KMS-11 (cell line): Measurements from ENCODE around the gene INHBB.

Experiments
- H2AFZ ChIP-seq: fragments of 200-600 bp; sonication (generic); 2 replicates; pipeline ENCODE4 v1.6.1; 2016; ENCODE audit warnings: antibody characterized with exemption, mixed run types, low read depth
- H3K27ac ChIP-seq: fragments of 200-600 bp; sonication (generic); 2 replicates; pipeline ENCODE4 v1.6.1; 2016; ENCODE audit warnings: mild to moderate bottlenecking, mixed run types
- H3K27me3 ChIP-seq: fragments of 200-600 bp; sonication (generic); 2 replicates; pipeline ENCODE4 v1.6.1; 2017; ENCODE audit warnings: mild to moderate bottlenecking, low read depth, mixed run types, moderate library complexity; ENCODE audit not compliant: insufficient read depth
- H3K36me3 ChIP-seq: fragments of 200-600 bp; sonication (generic); 2 replicates; pipeline ENCODE4 v1.6.1; 2017; ENCODE audit warnings: mild to moderate bottlenecking, mixed run types; ENCODE audit not compliant: insufficient read depth
- H3K4me1 ChIP-seq: fragments of 200-600 bp; sonication (generic); 2 replicates; pipeline ENCODE4 v1.6.1; 2016; ENCODE audit warnings: mild to moderate bottlenecking, low read depth, mixed run types; ENCODE audit not compliant: poor library complexity, severe bottlenecking
- H3K4me2 ChIP-seq: fragments of 200-600 bp; sonication (generic); 2 replicates; pipeline ENCODE4 v1.7.0; 2016; ENCODE audit warnings: mild to moderate bottlenecking, mixed run types
- H3K4me3 ChIP-seq: fragments of 200-600 bp; sonication (generic); IDR thresholded peaks from 2 replicates; pipeline ENCODE4 v1.6.1; 2017; ENCODE audit warnings: low read depth, low read length, mixed read lengths; ENCODE audit not compliant: insufficient read depth
- H3K79me2 ChIP-seq: fragments of 200-600 bp; sonication (generic); 2 replicates; pipeline ENCODE4 v1.6.1; 2016; ENCODE audit warnings: low read depth, mixed run types; ENCODE audit not compliant: insufficient read depth
- H3K9ac ChIP-seq: fragments of 200-600 bp; sonication (generic); 2 replicates; pipeline ENCODE4 v1.6.1; 2016; ENCODE audit warnings: mild to moderate bottlenecking, mixed run types
- H4K20me1 ChIP-seq: fragments of 200-600 bp; sonication (generic); 2 replicates; pipeline ENCODE4 v1.6.1; 2016; ENCODE audit warnings: mild to moderate bottlenecking, mixed run types; ENCODE audit not compliant: insufficient read depth
- TF ChIP-seq, protein P1 (sequence below): fragments of 200-600 bp; sonication (generic); conservative IDR thresholded peaks from 2 replicates; pipeline ENCODE4 v1.6.1; 2017; ENCODE audit warnings: low read depth, mild to moderate bottlenecking, antibody characterized with exemption, low read length, moderate library complexity, mixed read lengths

The INHBB gene

DNA sequence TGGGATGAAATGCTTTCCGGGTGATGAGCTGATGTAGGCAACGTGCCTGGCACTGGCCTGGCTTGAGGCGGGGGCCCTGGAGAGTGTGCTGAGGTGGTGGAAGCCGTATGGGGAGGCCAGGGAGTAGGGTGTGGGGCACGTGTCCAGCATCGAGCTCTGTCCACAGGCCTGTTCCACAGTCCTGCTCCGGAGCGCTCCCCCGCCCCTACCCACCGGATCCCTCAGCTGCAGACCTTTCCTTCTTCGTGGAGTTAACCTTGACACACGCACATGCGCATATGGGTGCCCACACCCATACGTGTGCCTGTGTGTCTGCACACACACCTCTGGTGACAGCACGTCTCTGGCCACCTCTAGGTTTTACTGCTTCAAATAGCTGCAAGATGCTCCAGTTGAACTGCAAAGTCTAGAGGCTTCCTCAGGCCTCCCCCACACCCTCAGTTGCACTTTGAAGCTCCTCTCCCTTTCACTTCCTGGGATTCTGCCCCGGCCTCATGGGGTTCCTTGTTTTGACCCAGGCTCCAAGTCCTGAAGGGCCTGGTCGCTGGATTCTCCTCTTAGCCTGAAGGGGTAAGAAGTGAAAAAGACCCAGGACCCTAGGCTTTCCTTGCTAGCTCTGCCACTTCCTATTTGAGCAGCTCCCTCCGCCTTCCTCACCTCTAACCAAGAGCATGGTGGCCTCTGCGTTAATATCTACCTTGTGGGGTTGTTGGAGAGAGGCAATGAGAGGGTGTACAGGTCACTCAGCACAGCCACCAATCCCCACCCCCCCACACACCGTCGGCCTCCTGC, 49.5 kb downstream of the INHBB start:
- no peak overlapping the region for H3K4me2 ChIP-seq

DNA sequence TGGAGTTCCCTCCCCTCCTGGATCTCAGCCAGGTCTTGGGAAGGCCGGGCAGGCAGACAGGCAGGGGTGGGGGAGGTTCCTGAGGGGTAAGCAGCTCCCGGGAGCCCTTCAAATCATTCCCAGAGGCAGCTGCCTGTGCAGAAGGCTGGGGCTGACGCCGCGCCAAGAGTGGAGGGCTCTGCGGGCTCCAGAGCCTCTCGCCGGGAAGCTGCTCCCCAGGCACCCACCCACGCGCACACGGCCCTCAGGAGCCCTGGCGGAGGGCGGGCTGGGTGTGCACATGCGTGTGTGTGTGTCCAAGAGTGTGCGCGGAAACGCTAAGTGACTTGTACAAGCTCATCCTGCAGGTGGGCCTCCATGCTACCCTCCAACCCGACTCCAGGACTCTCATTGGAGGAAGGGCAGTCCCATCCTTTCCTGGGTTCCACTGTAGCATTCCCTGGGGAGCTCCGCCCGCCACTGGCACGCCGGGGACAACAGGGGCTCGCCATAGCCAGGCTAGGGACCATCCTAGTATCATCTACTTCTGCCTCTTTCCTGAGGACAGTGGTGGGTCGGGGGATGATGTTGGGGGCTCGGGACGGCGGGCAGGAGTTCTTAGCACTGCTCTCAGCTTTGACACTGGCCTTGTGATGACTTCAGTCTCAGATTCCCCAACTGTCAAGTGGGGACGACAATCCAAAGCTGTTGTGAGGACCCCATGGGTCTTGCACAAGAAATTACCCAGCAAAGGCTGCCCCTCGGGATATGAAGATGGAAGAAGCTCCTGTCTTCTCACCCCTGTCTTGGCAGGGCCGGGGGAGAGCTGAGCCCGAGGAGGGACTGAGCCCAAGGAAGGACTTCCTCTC, 50.3 kb downstream of the INHBB start:
- H3K4me1 ChIP-seq, result no peaks in the 10 kb centered on the region
- no peak overlapping the region for H3K27ac ChIP-seq
- no peaks in the 10 kb centered on the region for H4K20me1 ChIP-seq
- no peaks in the 10 kb centered on the region for H3K27me3 ChIP-seq
- no peak overlapping the region for H3K4me2 ChIP-seq
- TF ChIP-seq, protein P1, sequence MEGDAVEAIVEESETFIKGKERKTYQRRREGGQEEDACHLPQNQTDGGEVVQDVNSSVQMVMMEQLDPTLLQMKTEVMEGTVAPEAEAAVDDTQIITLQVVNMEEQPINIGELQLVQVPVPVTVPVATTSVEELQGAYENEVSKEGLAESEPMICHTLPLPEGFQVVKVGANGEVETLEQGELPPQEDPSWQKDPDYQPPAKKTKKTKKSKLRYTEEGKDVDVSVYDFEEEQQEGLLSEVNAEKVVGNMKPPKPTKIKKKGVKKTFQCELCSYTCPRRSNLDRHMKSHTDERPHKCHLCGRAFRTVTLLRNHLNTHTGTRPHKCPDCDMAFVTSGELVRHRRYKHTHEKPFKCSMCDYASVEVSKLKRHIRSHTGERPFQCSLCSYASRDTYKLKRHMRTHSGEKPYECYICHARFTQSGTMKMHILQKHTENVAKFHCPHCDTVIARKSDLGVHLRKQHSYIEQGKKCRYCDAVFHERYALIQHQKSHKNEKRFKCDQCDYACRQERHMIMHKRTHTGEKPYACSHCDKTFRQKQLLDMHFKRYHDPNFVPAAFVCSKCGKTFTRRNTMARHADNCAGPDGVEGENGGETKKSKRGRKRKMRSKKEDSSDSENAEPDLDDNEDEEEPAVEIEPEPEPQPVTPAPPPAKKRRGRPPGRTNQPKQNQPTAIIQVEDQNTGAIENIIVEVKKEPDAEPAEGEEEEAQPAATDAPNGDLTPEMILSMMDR, result no peak
- no peaks in the 10 kb centered on the region for H3K79me2 ChIP-seq
- no peak overlapping the region for H2AFZ ChIP-seq
- no peak overlapping the region for H3K9ac ChIP-seq
- H3K36me3 ChIP-seq, result no peaks in the 10 kb centered on the region
- H3K4me3 ChIP-seq, result no peak overlapping the region

More for the DNA sequence above, 49.5 kb downstream of the INHBB start:
- TF ChIP-seq, protein P1, result no peak
- Histone ChIP-seq H3K9ac (no peak overlapping the region), H4K20me1 (no peaks in the 10 kb centered on the region), H3K27ac (no peak overlapping the region), H3K79me2 (no peaks in the 10 kb centered on the region), H2AFZ (no peak overlapping the region), H3K4me3 (no peak overlapping the region), H3K4me1 (no peaks in the 10 kb centered on the region), H3K27me3 (no peaks in the 10 kb centered on the region), H3K36me3 (no peaks in the 10 kb centered on the region)

DNA sequence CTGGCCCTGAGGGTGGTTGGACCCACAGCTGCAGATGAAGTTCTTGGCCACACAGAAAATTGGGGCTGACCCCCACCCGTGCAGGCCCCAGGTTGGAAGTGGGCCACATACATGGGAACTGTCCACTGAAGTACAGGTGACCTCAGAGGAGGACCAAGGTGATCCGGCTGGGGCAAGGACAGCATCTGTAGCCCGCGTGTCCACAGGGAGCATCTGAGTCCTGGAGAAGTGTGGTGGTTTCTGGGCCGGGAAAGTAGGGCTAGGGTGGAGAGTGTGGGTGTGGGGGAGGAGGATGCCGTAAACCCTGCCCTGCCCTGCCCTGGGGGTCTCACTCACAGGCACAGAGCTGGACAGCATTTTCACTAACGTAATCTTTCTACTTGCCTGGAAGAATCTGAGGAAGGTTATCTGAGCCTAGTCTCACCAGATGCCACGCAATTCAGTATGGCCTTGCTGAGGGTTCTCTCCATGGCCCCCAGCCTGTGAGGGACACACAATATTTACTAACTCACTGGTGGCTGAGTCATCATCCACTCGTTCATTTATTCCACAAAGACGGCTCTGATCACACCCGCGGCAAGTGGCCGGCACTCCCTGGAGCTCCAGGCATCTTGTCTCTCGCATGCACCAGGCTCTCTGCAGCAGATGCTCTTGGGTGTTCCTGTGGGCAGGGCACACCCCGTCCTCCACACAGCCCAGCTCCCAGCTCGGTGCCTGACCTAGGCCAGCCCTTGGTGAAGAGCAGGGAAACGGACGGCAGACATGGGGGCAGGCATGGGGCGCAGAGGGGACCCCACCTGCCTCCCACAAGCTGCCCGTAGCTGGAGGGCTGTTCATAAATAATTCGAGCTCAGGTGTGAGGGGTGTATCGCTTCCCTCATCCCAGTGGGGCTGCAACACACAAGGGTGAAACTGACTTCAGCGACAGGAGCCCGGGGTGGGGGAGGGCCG, 51.2 kb downstream of the INHBB start:
- Histone ChIP-seq H3K36me3 (no peaks in the 10 kb centered on the region), H3K27me3 (no peaks in the 10 kb centered on the region), H3K4me3 (no peak overlapping the region), H3K9ac (no peak overlapping the region), H3K79me2 (no peaks in the 10 kb centered on the region), H3K4me1 (no peaks in the 10 kb centered on the region), H2AFZ (no peak overlapping the region), H3K4me2 (no peak overlapping the region), H3K27ac (no peak overlapping the region), H4K20me1 (no peaks in the 10 kb centered on the region)
- TF ChIP-seq, protein P1, result no peak
